Uterus (tissue), 2 donors: ENCODE measurements around the gene PTPRD.

Experiments
- POLR2A ChIP-seq, 2 donors: fragments of 450-650 bp; IDR thresholded peaks; one replicate each; pipeline ENCODE4 v1.6.1; 2016; ENCODE audit warnings: antibody characterized with exemption in 2 of 2, mild to moderate bottlenecking in 1 of 2, moderate library complexity in 1 of 2
- TF ChIP-seq, protein P1 (sequence below), 4 experiments: fragments of 200-600 bp in 2 of 4; fragments of 450-650 bp in 2 of 4; sonication (generic) in 2 of 4; IDR thresholded peaks; one replicate each; pipeline ENCODE4 v1.5.1; 2016 to 2019; ENCODE audit warnings: antibody characterized with exemption in 4 of 4, mild to moderate bottlenecking in 2 of 4, moderate library complexity in 1 of 4

DNA sequence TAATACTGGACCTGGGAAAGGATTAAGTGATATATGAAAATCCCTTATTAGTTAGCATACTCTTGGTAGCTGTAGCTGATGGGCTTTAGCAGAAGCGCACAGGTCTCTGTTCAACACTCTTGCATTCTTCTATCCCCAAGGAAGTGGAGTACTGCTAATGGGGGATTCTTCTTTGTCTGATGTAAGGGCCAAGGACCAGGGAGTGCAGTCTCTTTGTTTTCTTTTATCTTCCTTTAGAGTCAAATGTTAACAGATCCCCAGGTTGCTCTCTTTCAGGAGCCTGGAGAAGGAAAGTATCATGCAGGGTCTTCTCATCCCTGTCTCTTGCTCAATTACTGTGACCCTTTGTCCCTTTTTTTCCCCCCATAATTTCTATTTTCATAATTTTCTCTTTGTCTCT lies 1666.3 kb downstream of the PTPRD start:
- TF ChIP-seq POLR2A (IDR thresholded peaks at IDR 0.05): no peak
- TF ChIP-seq, protein P1, sequence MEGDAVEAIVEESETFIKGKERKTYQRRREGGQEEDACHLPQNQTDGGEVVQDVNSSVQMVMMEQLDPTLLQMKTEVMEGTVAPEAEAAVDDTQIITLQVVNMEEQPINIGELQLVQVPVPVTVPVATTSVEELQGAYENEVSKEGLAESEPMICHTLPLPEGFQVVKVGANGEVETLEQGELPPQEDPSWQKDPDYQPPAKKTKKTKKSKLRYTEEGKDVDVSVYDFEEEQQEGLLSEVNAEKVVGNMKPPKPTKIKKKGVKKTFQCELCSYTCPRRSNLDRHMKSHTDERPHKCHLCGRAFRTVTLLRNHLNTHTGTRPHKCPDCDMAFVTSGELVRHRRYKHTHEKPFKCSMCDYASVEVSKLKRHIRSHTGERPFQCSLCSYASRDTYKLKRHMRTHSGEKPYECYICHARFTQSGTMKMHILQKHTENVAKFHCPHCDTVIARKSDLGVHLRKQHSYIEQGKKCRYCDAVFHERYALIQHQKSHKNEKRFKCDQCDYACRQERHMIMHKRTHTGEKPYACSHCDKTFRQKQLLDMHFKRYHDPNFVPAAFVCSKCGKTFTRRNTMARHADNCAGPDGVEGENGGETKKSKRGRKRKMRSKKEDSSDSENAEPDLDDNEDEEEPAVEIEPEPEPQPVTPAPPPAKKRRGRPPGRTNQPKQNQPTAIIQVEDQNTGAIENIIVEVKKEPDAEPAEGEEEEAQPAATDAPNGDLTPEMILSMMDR (IDR thresholded peaks at IDR 0.05): no peak
